GM19025 (cell line): Measurements from ENCODE around the gene SPRYD7.

Experiments
- ATAC-seq: cut with Tn5 transposase; IDR thresholded peaks from one replicate; pipeline ENCODE4 v1.9.1; 2021; ENCODE audit warnings: mild to moderate bottlenecking, low read depth, moderate library complexity; ENCODE audit not compliant: unreplicated experiment

Gene SPRYD7

GRCh38 chr13:49867834-49868233, 68.3 kb downstream of the SPRYD7 start:
- ATAC-seq = no peak

DNA sequence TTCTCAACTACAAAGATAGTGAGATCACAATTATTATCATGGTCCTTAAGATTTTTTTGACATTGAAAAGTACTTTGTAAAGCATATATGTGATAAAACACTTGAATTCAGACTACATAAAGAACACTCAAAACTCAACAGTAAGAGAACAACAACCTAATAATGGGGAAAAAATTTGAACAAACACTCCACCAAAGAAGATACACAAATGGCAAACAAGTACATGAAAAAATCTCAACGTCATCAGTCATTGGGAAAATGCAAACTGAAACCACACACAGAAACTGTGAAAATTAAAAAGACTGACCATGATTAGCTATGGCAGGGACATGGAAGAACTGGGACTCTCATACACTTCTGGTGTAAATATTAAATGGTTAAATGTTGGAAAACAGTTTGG, 70.9 kb downstream of the SPRYD7 start:
- no peak for ATAC-seq

DNA sequence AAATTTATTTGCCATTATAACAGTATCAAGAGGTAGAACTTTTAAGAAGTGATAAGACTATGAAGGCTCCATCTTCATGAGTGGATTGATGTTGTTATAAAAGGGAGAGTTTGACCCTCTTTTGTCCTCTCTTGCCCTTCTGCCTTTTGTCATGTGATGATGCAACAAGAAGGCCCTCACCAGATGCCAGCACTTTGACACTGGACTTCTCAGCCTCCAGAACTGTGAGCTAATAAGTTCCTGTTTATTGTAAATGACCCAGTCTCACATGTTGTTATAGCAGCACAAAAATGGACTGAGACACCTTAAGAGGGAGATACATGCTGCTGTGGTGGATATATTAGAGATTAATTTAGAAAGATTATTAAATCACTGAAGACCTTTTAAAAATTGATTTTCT, 71.6 kb downstream of the SPRYD7 start:
- no peak for ATAC-seq
